GM12878 (cell line): ENCODE data around the gene TTLL12. TPM values are rescaled to one million over a fixed set of nuclear protein-coding genes. Genes with fewer than 3 reads are reported as not detected.

Source experiments
- ATAC-seq: fragments of 200-7000 bp; cut with Tn5 transposase; 3 replicates; pipeline ENCODE4 v1.9.1; 2020; ENCODE audit warnings: mild to moderate bottlenecking, moderate library complexity
- BruUV-seq: library from RNA; stranded (reverse); fragments of 400-500 nt; replicated peaks from 2 replicates; lab custom pipeline; 2021; lab: Mats Ljungman, UMichigan
- CTCF ChIA-PET: fragments of 300-600 bp; sonication (Branson Sonifier 250); formaldehyde crosslinking; extraction: SDS; loops from one replicate; lab custom pipeline; 2021; ENCODE audit warnings: inconsistent platforms; lab: Yijun Ruan, JAX
- POLR2A ChIA-PET: fragments of 350-600 bp; formaldehyde crosslinking; extraction: SDS; loops from one replicate; lab custom pipeline; 2021; ENCODE audit warnings: inconsistent platforms; lab: Charles Lee
- RAD21 ChIA-PET: fragments of 300-600 bp; sonication (Branson Sonifier 250); formaldehyde crosslinking; loops from one replicate; lab custom pipeline; 2023; ENCODE audit warnings: antibody characterized with exemption; ENCODE audit not compliant: unreplicated experiment; lab: Charles Lee
- SMC1A ChIA-PET: fragments of 300-600 bp; sonication (Branson Sonifier 250); formaldehyde crosslinking; loops from one replicate; lab custom pipeline; 2023; ENCODE audit not compliant: unreplicated experiment, uncharacterized antibody; lab: Charles Lee
- DNase-seq: peaks from one replicate; pipeline ENCODE4 v3.0.0-alpha.2; 2011; ENCODE audit warnings: low read depth, low spot score
- FAIRE-seq: peaks from 3 replicates; lab custom pipeline; 2011; peaks lifted over from hg19 to GRCh38; lab: Jason Lieb, UNC
- H2AFZ ChIP-seq: 2 replicates; pipeline ENCODE4 v1.6.0; 2011; ENCODE audit warnings: low read depth, low read length, control low read depth; ENCODE audit not compliant: control insufficient read depth
- H3K27ac ChIP-seq: 2 replicates; pipeline ENCODE4 v1.5.1; 2011; ENCODE audit warnings: control low read depth; ENCODE audit not compliant: control insufficient read depth, insufficient read depth
- H3K27me3 ChIP-seq, 2 experiments: replicated peaks in 1 of 2; 2 replicates each; pipeline versions ENCODE4 v1.6.0 to v1.6.1; 2011; ENCODE audit warnings: low read length in 1 of 2; ENCODE audit not compliant: control insufficient read depth in 2 of 2, insufficient read depth in 2 of 2
- H3K36me3 ChIP-seq, 2 experiments: 2 replicates each; pipeline ENCODE4 v1.5.1; 2011; ENCODE audit warnings: low read length in 1 of 2; ENCODE audit not compliant: control insufficient read depth in 2 of 2, insufficient read depth in 2 of 2
- H3K4me1 ChIP-seq: 2 replicates; pipeline ENCODE4 v1.6.1; 2011; ENCODE audit warnings: mild to moderate bottlenecking, low read length, moderate library complexity, mixed read lengths; ENCODE audit not compliant: control insufficient read depth, insufficient read depth
- H3K4me2 ChIP-seq: 2 replicates; pipeline ENCODE4 v1.6.0; 2011; ENCODE audit warnings: control low read depth; ENCODE audit not compliant: control insufficient read depth, insufficient read depth
- H3K4me3 ChIP-seq: fragments of 200-600 bp; sonication (generic); 2 replicates; pipeline ENCODE4 v1.5.1; 2016
- H3K79me2 ChIP-seq: 2 replicates; pipeline ENCODE4 v1.6.0; 2011; ENCODE audit warnings: low read length; ENCODE audit not compliant: control insufficient read depth, insufficient read depth
- H3K9ac ChIP-seq: 2 replicates; pipeline ENCODE4 v1.8.0; 2011; ENCODE audit warnings: low read length, control low read depth, mixed read lengths; ENCODE audit not compliant: control insufficient read depth, insufficient read depth
- H3K9me3 ChIP-seq: replicated peaks from 3 replicates; pipeline ENCODE4 v1.5.1; 2011; ENCODE audit warnings: mild to moderate bottlenecking, low read length; ENCODE audit not compliant: control insufficient read depth, insufficient read depth
- H4K20me1 ChIP-seq: 2 replicates; pipeline ENCODE4 v1.6.0; 2011; ENCODE audit not compliant: control insufficient read depth, insufficient read depth
- BMI1 ChIP-seq: fragments of 450-650 bp; IDR thresholded peaks from 2 replicates; pipeline ENCODE4 v1.6.1; 2016; ENCODE audit warnings: mild to moderate bottlenecking, moderate library complexity, borderline replicate concordance
- EGR1 ChIP-seq, 2 experiments: IDR thresholded peaks; 1 replicate in 1 of 2; 2 replicates in 1 of 2; pipeline ENCODE4 v1.6.1; 2011 to 2012; ENCODE audit warnings: low read depth in 2 of 2, low read length in 2 of 2, borderline replicate concordance in 1 of 2, mild to moderate bottlenecking in 1 of 2, moderate library complexity in 1 of 2
- USF1 ChIP-seq: IDR thresholded peaks from 2 replicates; pipeline ENCODE4 v1.6.1; 2011; ENCODE audit warnings: borderline replicate concordance, low read depth, mild to moderate bottlenecking, moderate library complexity, mixed read lengths, low read length; ENCODE audit not compliant: insufficient read depth; ENCODE audit errors: extremely low read length
- WGBS: methylation state at CpG from one replicate; pipeline ENCODE4 v1.1.6; 2016; ENCODE audit warnings: low lambda C conversion rate; ENCODE audit not compliant: insufficient replicate concordance, insufficient coverage; ENCODE audit errors: missing lambda C conversion rate; 5-methylcytosine and 5-hydroxymethylcytosine counted together
- in situ Hi-C: fragments of 300-500 bp; cut with MboI; formaldehyde crosslinking; loops from 9 replicates; pipeline ENCODE4 v1.14.3; 2018; ENCODE audit warnings: mixed read lengths
- intact Hi-C: fragments of 100-400 bp; cut with micrococcal nuclease; formaldehyde crosslinking; loops from one replicate; pipeline ENCODE4 v1.14.2; 2022; ENCODE audit not compliant: unreplicated experiment
- polyA plus RNA-seq, 11 experiments: library from polyadenylated mRNA; depleted of rRNA in 4 of 11; unstranded in 6 of 11; stranded (reverse) in 5 of 11; fragments of >200 nt; fragmentation: Nextera tagmentation in 4 of 11; fragmentation: Illumina TruSeq in 1 of 11; extraction: Ambion mirVana in 4 of 11; extraction: Trizol in 1 of 11; gene quantifications; 1 replicate in 1 of 11; 2 replicates in 10 of 11; pipeline versions ENCODE4 v1.2.1 to v1.2.3, GENCODE V29; 2011 to 2016; ENCODE audit warnings: inconsistent platforms in 2 of 11, missing spikeins in 2 of 11, low read depth in 1 of 11
- total RNA-seq, 4 experiments: library from RNA; depleted of rRNA in 3 of 4; stranded (reverse); fragments of >200 nt in 3 of 4; fragmentation: Illumina TruSeq in 1 of 4; extraction: Trizol in 1 of 4; gene quantifications; 2 replicates each; pipeline versions ENCODE4 v1.2.1 to v1.2.3, GENCODE V29; 2013 to 2021

The TTLL12 gene
- total and polyA plus RNA-seq, 10 of the 15 experiments (the other 5 are each of a cell fraction or from before 2014, with no cell fraction given): 1.00 to 89.8 (median 38.5) TPM

GRCh38 chr22:43235445-43236409 is 48.8 kb upstream of the TTLL12 start (continued):
- no peak for TF ChIP-seq BMI1

GRCh38 chr22:43234264-43234988 is 47.5 kb upstream of the TTLL12 start:
- Histone ChIP-seq H3K27ac (no peak overlapping the region), H3K27me3 (peaks cover 5 to 6% of the 10 kb centered on the region in 2 experiments; a peak in 3 of 4 replicates), H2AFZ (no peak overlapping the region), H3K9ac (no peak overlapping the region), H3K9me3 (no peaks in the 10 kb centered on the region), H4K20me1 (no peaks in the 10 kb centered on the region), H3K36me3 (no peaks in the 10 kb centered on the region), H3K4me3 (no peak overlapping the region), H3K4me1 (no peaks in the 10 kb centered on the region), H3K79me2 (no peaks in the 10 kb centered on the region), H3K4me2 (no peak overlapping the region)
- FAIRE-seq (no peak), DNase-seq (no peak), ATAC-seq (no peak)
- in situ Hi-C loops: loop anchor here (5.0 kb wide), 2 partner anchors 113 to 148 kb away; no protein-coding TSS in a partner anchor
- POLR2A ChIA-PET: interaction anchor here (1.5 kb wide), 1 partner anchor 113 kb away, joined by 4 read pairs; no protein-coding TSS in a partner anchor
- SMC1A ChIA-PET: interaction anchor here (0.6 to 1.3 kb wide), 2 partner anchors 32 to 55 kb away, joined by 3 to 4 read pairs; no protein-coding TSS in a partner anchor
- TF ChIP-seq USF1 (peak; percentile 27), EGR1 (IDR thresholded peaks at IDR 0.05; ENCODE audit: borderline replicate concordance in 1 of 2, low read depth in 2 of 2, low read length in 2 of 2) (no peak)
- BruUV-seq: no TSS peak
- CTCF ChIA-PET: interaction anchor here (1.0 to 1.4 kb wide), 2 partner anchors 39 to 112 kb away, joined by 5 to 7 read pairs; no protein-coding TSS in a partner anchor
- WGBS: 44% methylated on average over 8 of the region's 9 CpGs
- RAD21 ChIA-PET: interaction anchor here (0.6 kb wide), 1 partner anchor 385 kb away, joined by 3 read pairs; no protein-coding TSS in a partner anchor
- intact Hi-C loops: loop anchor here (5.0 kb wide), 1 partner anchor 38 kb away; no protein-coding TSS in a partner anchor
